H1 (cell line): ENCODE measurements around the gene GRIP1.

Experiments used
- CEBPB ChIP-seq: IDR thresholded peaks from 2 replicates; pipeline ENCODE4 v1.6.1; 2012; ENCODE audit warnings: low read depth, low read length
- FOSL1 ChIP-seq: IDR thresholded peaks from 2 replicates; pipeline ENCODE4 v1.6.1; 2011; ENCODE audit warnings: mild to moderate bottlenecking, low read depth, low read length, moderate library complexity; ENCODE audit not compliant: insufficient read depth
- NANOG ChIP-seq: IDR thresholded peaks from 2 replicates; pipeline ENCODE4 v1.6.1; 2011; ENCODE audit warnings: low read length, low read depth, mild to moderate bottlenecking, inconsistent platforms; ENCODE audit not compliant: insufficient read depth, poor library complexity, severe bottlenecking

DNA sequence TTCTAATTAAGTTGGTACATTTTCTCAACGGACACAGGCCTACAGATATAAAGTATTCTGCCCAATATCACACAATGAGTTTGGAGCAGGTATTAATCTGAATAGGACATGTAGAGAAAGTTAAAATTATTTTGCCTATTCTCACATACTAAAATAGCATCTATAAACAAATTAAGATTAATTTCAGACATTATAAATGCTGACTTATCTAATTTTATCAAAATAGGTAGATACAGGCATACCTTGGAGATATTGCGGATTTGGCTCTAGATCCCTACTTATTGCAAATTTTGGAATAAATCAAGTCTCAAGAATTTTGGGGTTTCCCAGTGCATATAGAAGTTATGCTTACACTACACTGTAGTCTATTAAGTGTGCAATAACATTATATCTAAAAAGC, 41.0 kb upstream of the GRIP1 start:
- TF ChIP-seq FOSL1 (no peak), CEBPB (no peak), NANOG (no peak)
